RWPE2 (cell line): ENCODE measurements around the gene PLCG2.

Source experiments
- ATAC-seq: fragments of 200-7000 bp; cut with Tn5 transposase; 3 replicates; pipeline ENCODE4 v1.9.1; 2021; ENCODE audit warnings: low read depth
- DNase-seq: peaks from one replicate; pipeline ENCODE4 v3.0.0-alpha.2; 2020; ENCODE audit warnings: low spot score
- H3K27ac ChIP-seq: fragments of 450-650 bp; 2 replicates; pipeline ENCODE4 v1.5.1; 2017; ENCODE audit warnings: mild to moderate bottlenecking; ENCODE audit not compliant: poor library complexity, severe bottlenecking
- H3K27me3 ChIP-seq: fragments of 250-450 bp; sonication (Bioruptor Pico); 2 replicates; pipeline ENCODE4 v1.5.1; 2021; ENCODE audit warnings: mild to moderate bottlenecking, moderate library complexity; ENCODE audit not compliant: insufficient read depth, poor library complexity, severe bottlenecking
- H3K36me3 ChIP-seq: fragments of 250-450 bp; sonication (Bioruptor Pico); 2 replicates; pipeline ENCODE4 v1.5.1; 2020; ENCODE audit warnings: low read depth, mild to moderate bottlenecking, moderate library complexity
- H3K4me1 ChIP-seq: fragments of 250-450 bp; sonication (Bioruptor Pico); 2 replicates; pipeline ENCODE4 v1.5.1; 2021; ENCODE audit warnings: mild to moderate bottlenecking, moderate library complexity; ENCODE audit not compliant: insufficient read depth, poor library complexity, severe bottlenecking
- H3K4me3 ChIP-seq: fragments of 250-450 bp; sonication (Bioruptor Pico); 2 replicates; pipeline ENCODE4 v1.5.1; 2021; ENCODE audit warnings: mild to moderate bottlenecking, moderate library complexity; ENCODE audit not compliant: severe bottlenecking
- H3K9me3 ChIP-seq: fragments of 250-450 bp; sonication (Bioruptor Pico); 2 replicates; pipeline ENCODE4 v1.5.1; 2021; ENCODE audit warnings: mild to moderate bottlenecking, moderate library complexity; ENCODE audit not compliant: severe bottlenecking
- TF ChIP-seq, protein P1 (sequence below): fragments of 450-650 bp; IDR thresholded peaks from one replicate; pipeline ENCODE4 v1.5.1; 2017; ENCODE audit warnings: mild to moderate bottlenecking, moderate library complexity; ENCODE audit not compliant: poor library complexity, severe bottlenecking

The PLCG2 gene

GRCh38 chr16:81810361-81810760 is 31.3 kb downstream of the PLCG2 start:
- DNase-seq (no peak), ATAC-seq (no peak)
- H3K36me3 ChIP-seq = no peaks in the 10 kb centered on the region
- H3K27ac ChIP-seq = no peak overlapping the region
- no peaks in the 10 kb centered on the region for H3K27me3 ChIP-seq
- no peak overlapping the region for H3K4me3 ChIP-seq
- no peaks in the 10 kb centered on the region for H3K4me1 ChIP-seq
- TF ChIP-seq, protein P1, sequence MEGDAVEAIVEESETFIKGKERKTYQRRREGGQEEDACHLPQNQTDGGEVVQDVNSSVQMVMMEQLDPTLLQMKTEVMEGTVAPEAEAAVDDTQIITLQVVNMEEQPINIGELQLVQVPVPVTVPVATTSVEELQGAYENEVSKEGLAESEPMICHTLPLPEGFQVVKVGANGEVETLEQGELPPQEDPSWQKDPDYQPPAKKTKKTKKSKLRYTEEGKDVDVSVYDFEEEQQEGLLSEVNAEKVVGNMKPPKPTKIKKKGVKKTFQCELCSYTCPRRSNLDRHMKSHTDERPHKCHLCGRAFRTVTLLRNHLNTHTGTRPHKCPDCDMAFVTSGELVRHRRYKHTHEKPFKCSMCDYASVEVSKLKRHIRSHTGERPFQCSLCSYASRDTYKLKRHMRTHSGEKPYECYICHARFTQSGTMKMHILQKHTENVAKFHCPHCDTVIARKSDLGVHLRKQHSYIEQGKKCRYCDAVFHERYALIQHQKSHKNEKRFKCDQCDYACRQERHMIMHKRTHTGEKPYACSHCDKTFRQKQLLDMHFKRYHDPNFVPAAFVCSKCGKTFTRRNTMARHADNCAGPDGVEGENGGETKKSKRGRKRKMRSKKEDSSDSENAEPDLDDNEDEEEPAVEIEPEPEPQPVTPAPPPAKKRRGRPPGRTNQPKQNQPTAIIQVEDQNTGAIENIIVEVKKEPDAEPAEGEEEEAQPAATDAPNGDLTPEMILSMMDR = no peak
- no peaks in the 10 kb centered on the region for H3K9me3 ChIP-seq

DNA sequence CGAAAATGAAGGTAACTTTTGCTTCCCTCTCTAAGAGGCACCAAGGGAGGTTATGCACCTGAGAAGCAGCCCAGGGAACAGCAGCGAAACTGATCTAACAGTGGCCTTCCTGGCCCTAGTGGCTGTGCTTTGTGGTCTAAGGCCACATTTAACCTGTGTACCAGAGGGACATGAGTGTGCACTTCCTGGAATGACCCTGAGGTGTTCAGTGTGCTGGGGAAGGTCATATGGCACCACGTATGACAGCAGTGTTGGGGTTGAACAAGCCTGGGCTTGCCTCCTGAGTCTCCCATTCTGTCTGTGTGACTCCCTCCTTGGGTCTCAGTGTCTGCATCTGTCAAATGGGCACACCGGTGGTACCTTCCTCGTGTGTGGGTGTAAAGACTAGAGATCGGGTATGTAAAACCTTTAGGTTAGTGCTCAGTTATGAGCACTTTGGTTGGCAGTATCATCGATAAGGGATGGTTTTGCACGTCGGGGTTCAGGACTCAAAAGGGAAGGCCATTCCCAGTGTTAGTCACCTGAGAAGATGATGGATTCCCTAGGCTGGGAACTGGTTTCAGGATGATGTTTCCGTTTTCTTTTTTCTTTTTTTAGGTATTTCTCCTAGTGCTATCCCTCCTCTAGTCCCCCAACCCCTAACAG is 31.9 kb downstream of the PLCG2 start:
- no peak for DNase-seq
- TF ChIP-seq, protein P1 = no peak
- no peaks in the 10 kb centered on the region for H3K27me3 ChIP-seq
- no peaks in the 10 kb centered on the region for H3K36me3 ChIP-seq
- H3K27ac ChIP-seq = no peak overlapping the region
- no peaks in the 10 kb centered on the region for H3K4me1 ChIP-seq
- no peak for ATAC-seq
- H3K4me3 ChIP-seq = no peak overlapping the region
- H3K9me3 ChIP-seq = no peaks in the 10 kb centered on the region

GRCh38 chr16:81813648-81814047 is 34.6 kb downstream of the PLCG2 start:
- Histone ChIP-seq H3K27ac (no peak overlapping the region), H3K4me1 (no peaks in the 10 kb centered on the region), H3K36me3 (no peaks in the 10 kb centered on the region)

DNA sequence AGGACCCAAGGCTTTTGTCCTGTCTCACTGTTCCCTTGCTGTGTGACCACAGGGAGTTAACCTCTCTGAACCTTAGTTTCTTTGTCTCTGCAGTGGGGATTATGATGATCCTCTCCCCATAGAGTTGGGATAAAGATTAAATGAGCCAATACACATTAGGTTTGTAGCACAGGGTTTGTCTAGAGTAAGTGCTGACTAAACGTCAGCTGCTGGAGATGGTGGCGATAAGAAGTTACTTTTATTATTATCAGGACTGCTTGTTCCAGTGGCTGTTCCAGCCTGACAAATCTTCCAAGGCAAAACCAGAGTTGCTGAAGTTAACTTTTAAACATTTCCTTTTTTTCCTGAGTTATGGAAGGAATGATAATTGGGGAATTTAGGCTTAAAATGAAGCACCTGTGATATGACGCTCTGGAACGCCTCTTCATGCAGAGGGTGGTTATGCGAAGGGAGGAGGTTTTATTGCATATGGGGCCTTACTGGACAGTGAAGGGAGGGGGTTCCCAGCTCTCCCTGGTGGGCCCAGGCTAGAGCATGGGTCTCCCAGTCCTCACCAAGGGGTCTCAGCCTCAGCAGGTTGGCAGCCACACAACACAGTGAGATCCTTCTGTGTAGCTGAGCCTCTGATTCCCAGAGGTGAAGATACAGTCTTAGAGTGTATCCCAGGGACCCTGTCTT is 35.8 kb downstream of the PLCG2 start:
- DNase-seq (no peak), ATAC-seq (no peak)
- Histone ChIP-seq H3K27me3 (no peaks in the 10 kb centered on the region), H3K36me3 (no peaks in the 10 kb centered on the region), H3K27ac (no peak overlapping the region), H3K4me1 (no peaks in the 10 kb centered on the region), H3K9me3 (no peaks in the 10 kb centered on the region), H3K4me3 (no peak overlapping the region)
- TF ChIP-seq, protein P1 = no peak

More at GRCh38 chr16:81813648-81814047, 34.6 kb downstream of the PLCG2 start:
- no peak for DNase-seq
- ATAC-seq = no peak
- H3K27me3 ChIP-seq = no peaks in the 10 kb centered on the region
- H3K9me3 ChIP-seq = no peaks in the 10 kb centered on the region
- TF ChIP-seq, protein P1 = no peak
- no peak overlapping the region for H3K4me3 ChIP-seq

DNA sequence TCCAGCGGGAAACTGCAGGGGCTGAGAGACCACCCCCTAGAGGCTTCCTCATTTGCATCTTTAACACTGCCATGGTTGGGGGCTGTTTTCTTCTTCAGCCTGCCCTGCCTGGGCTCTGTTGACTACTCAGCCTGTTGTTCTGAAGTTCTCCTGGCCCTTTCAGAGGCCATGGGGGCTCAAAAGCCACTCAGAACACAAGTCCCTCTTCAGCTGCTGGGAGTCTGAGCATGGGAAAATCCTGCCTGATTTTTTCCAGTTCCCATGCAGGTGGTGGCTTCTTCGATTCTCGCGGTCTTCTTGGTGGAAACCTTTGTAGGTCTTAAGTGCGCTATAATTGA is 36.3 kb downstream of the PLCG2 start:
- Histone ChIP-seq H3K27me3 (no peaks in the 10 kb centered on the region), H3K27ac (no peak overlapping the region), H3K9me3 (no peaks in the 10 kb centered on the region), H3K4me3 (no peak overlapping the region), H3K4me1 (no peaks in the 10 kb centered on the region), H3K36me3 (no peaks in the 10 kb centered on the region)
- TF ChIP-seq, protein P1 = no peak
- DNase-seq (no peak), ATAC-seq (no peak)
